CD14-positive monocyte (primary cell): Measurements from ENCODE around the gene C1RL. TPM values are rescaled to one million over a fixed set of nuclear protein-coding genes. Genes with fewer than 3 reads are reported as not detected.

ENCODE experiments used
- DNase-seq, 3 donors: peaks; one replicate each; pipeline ENCODE4 v3.0.0-alpha.2; 2011 to 2022
- H2AFZ ChIP-seq: 2 replicates; pipeline ENCODE4 v1.6.0; 2012; ENCODE audit warnings: mild to moderate bottlenecking, low read depth, low read length, inconsistent platforms; ENCODE audit not compliant: insufficient read depth, poor library complexity, severe bottlenecking
- H3K27ac ChIP-seq, 2 donors: 1 replicate in 1 of 2; 2 replicates in 1 of 2; pipeline ENCODE4 v1.5.1; 2012 to 2013; ENCODE audit warnings: low read length in 2 of 2, control low read depth in 1 of 2, inconsistent platforms in 1 of 2, low read depth in 1 of 2, mild to moderate bottlenecking in 1 of 2
- H3K27me3 ChIP-seq, 2 donors: one replicate each; pipeline versions ENCODE4 v1.6.0 to v1.6.1; 2011 to 2013; ENCODE audit warnings: low read length in 2 of 2; ENCODE audit not compliant: control insufficient read depth in 2 of 2, insufficient read depth in 2 of 2
- H3K36me3 ChIP-seq, 2 donors: replicated peaks in 1 of 2; 1 replicate in 1 of 2; 2 replicates in 1 of 2; pipeline versions ENCODE4 v1.5.1 to v1.6.1; 2012 to 2013; ENCODE audit warnings: low read length in 2 of 2, control low read depth in 1 of 2, inconsistent platforms in 1 of 2, mild to moderate bottlenecking in 1 of 2; ENCODE audit not compliant: insufficient read depth in 2 of 2, control insufficient read depth in 1 of 2
- H3K4me1 ChIP-seq, 2 donors: 1 replicate in 1 of 2; 2 replicates in 1 of 2; pipeline versions ENCODE4 v1.5.1 to v1.6.1; 2012 to 2013; ENCODE audit warnings: low read length in 2 of 2, control low read depth in 1 of 2, inconsistent platforms in 1 of 2, mild to moderate bottlenecking in 1 of 2, moderate library complexity in 1 of 2; ENCODE audit not compliant: insufficient read depth in 2 of 2, control insufficient read depth in 1 of 2
- H3K4me2 ChIP-seq: replicated peaks from 2 replicates; pipeline ENCODE3; 2012; ENCODE audit warnings: low read length, moderate library complexity, mild to moderate bottlenecking; ENCODE audit not compliant: poor library complexity, severe bottlenecking; ENCODE audit errors: extremely low read depth
- H3K4me3 ChIP-seq, 3 experiments: fragments of 200-600 bp in 1 of 3; sonication (generic) in 1 of 3; replicated peaks in 1 of 3; 1 replicate in 2 of 3; 2 replicates in 1 of 3; pipeline ENCODE4 v1.5.1; 2011 to 2013; ENCODE audit warnings: low read length in 3 of 3, mild to moderate bottlenecking in 3 of 3, control low read depth in 2 of 3, low read depth in 2 of 3, inconsistent platforms in 1 of 3, moderate library complexity in 1 of 3
- H3K79me2 ChIP-seq: 2 replicates; pipeline ENCODE4 v1.6.0; 2012; ENCODE audit warnings: mild to moderate bottlenecking, control low read depth, inconsistent platforms, low read length, moderate library complexity; ENCODE audit not compliant: insufficient read depth
- H3K9ac ChIP-seq: 2 replicates; pipeline ENCODE4 v1.6.0; 2017; ENCODE audit warnings: low read length, mild to moderate bottlenecking; ENCODE audit not compliant: insufficient read depth, poor library complexity, severe bottlenecking
- H3K9me3 ChIP-seq, 2 donors: replicated peaks in 1 of 2; 1 replicate in 1 of 2; 2 replicates in 1 of 2; pipeline versions ENCODE4 v1.5.1 to v1.6.1; 2012 to 2013; ENCODE audit warnings: low read length in 2 of 2, control low read depth in 1 of 2; ENCODE audit not compliant: control insufficient read depth in 1 of 2, insufficient read depth in 1 of 2
- H4K20me1 ChIP-seq: 2 replicates; pipeline ENCODE4 v1.6.0; 2012; ENCODE audit warnings: mild to moderate bottlenecking, low read length, control low read depth, moderate library complexity; ENCODE audit not compliant: insufficient read depth
- H3K27ac Mint-ChIP-seq, 7 donors: one replicate each; pipeline ENCODE4 v1.8.0; 2020; ENCODE audit warnings: mild to moderate bottlenecking in 7 of 7, mixed read lengths in 7 of 7, moderate library complexity in 6 of 7, inconsistent platforms in 2 of 7
- H3K27me3 Mint-ChIP-seq, 3 donors: one replicate each; pipeline ENCODE4 v1.8.0; 2021 to 2022; ENCODE audit warnings: low read depth in 3 of 3, mild to moderate bottlenecking in 3 of 3, mixed read lengths in 3 of 3, moderate library complexity in 3 of 3, inconsistent platforms in 1 of 3
- H3K36me3 Mint-ChIP-seq, 2 donors: one replicate each; pipeline ENCODE4 v1.8.0; 2020; ENCODE audit warnings: mixed read lengths in 2 of 2, inconsistent platforms in 1 of 2, mild to moderate bottlenecking in 1 of 2
- H3K4me1 Mint-ChIP-seq: one replicate; pipeline ENCODE4 v1.8.0; 2020; ENCODE audit warnings: mild to moderate bottlenecking, mixed read lengths
- H3K4me3 Mint-ChIP-seq, 2 donors: one replicate each; pipeline ENCODE4 v1.8.0; 2020; ENCODE audit warnings: mild to moderate bottlenecking in 2 of 2, mixed read lengths in 2 of 2, moderate library complexity in 1 of 2
- H3K9me3 Mint-ChIP-seq, 7 donors: one replicate each; pipeline ENCODE4 v1.8.0; 2020 to 2022; ENCODE audit warnings: mixed read lengths in 7 of 7, mild to moderate bottlenecking in 6 of 7, moderate library complexity in 6 of 7, inconsistent platforms in 2 of 7
- WGBS: methylation state at CpG from one replicate; pipeline ENCODE4 v1.1.5; 2013; ENCODE audit warnings: missing lambda C conversion rate; ENCODE audit not compliant: insufficient coverage; 5-methylcytosine and 5-hydroxymethylcytosine counted together
- intact Hi-C, 2 donors: fragments of 100-400 bp; cut with micrococcal nuclease; formaldehyde crosslinking; loops; one replicate each; pipeline versions ENCODE4 v1.15.0 to v1.15.1; 2023
- polyA plus RNA-seq, 3 donors: library from polyadenylated mRNA; depleted of rRNA in 1 of 3; unstranded in 2 of 3; stranded (reverse) in 1 of 3; fragments of 300-500 nt in 2 of 3; fragments of >200 nt in 1 of 3; fragmentation: Illumina TruSeq in 2 of 3; gene quantifications; 1 replicate in 2 of 3; 2 replicates in 1 of 3; pipeline ENCODE4 v1.2.3, GENCODE V29; 2012 to 2021
- small RNA-seq: library from RNA; depleted of rRNA; stranded (forward); fragments of <200 nt; gene quantifications from one replicate; pipeline ENCODE3, GENCODE V24; 2012; ENCODE audit warnings: low read depth; ENCODE audit not compliant: insufficient read length
- TF ChIP-seq, protein P1 (sequence below): fragments of 200-600 bp; IDR thresholded peaks from one replicate; pipeline ENCODE4 v1.8.0; 2022; ENCODE audit warnings: antibody characterized with exemption, mild to moderate bottlenecking

The C1RL gene
- polyA plus RNA-seq, 3 donors, result 4.8 to 27.9 (median 5.6) TPM

DNA sequence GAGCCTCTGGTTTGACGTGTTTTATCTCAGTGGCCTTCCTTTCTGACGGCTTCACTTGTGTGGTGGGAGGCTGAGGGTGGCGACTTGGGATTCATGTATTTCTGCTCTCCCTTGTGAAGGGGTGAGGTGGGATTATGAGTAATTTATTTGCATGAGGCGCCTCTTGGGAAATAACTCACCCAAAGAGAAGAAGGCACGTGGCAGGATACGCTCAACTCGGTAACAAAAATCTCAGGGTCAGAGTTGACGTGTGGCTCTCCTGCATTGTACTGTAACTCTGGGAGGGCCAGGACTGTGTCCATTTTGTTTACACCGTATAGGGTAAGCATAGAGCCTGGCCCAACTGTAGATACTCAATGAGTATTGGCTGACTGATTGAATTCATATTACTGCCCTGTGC lies 63.1 kb downstream of the C1RL start:
- TF ChIP-seq, protein P1, sequence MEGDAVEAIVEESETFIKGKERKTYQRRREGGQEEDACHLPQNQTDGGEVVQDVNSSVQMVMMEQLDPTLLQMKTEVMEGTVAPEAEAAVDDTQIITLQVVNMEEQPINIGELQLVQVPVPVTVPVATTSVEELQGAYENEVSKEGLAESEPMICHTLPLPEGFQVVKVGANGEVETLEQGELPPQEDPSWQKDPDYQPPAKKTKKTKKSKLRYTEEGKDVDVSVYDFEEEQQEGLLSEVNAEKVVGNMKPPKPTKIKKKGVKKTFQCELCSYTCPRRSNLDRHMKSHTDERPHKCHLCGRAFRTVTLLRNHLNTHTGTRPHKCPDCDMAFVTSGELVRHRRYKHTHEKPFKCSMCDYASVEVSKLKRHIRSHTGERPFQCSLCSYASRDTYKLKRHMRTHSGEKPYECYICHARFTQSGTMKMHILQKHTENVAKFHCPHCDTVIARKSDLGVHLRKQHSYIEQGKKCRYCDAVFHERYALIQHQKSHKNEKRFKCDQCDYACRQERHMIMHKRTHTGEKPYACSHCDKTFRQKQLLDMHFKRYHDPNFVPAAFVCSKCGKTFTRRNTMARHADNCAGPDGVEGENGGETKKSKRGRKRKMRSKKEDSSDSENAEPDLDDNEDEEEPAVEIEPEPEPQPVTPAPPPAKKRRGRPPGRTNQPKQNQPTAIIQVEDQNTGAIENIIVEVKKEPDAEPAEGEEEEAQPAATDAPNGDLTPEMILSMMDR, result no peak
- Histone ChIP-seq H2AFZ (no peak overlapping the region), H3K27ac (no peak overlapping the region), H4K20me1 (no peaks in the 10 kb centered on the region), H3K9me3 (no peaks in the 10 kb centered on the region), H3K4me3 (no peak overlapping the region), H3K4me2 (no peak overlapping the region), H3K27me3 (no peaks in the 10 kb centered on the region), H3K4me1 (peaks cover 12 to 14% of the 10 kb centered on the region in 2 donors), H3K9ac (no peak overlapping the region), H3K79me2 (no peaks in the 10 kb centered on the region), H3K36me3 (no peaks in the 10 kb centered on the region)
- Mint-ChIP-seq H3K4me1 (peaks cover 20% of the 10 kb centered on the region), H3K36me3 (no peaks in the 10 kb centered on the region), H3K27me3 (peaks cover 4 to 9% (median 6%) of the 10 kb centered on the region in 3 donors), H3K27ac (no peak overlapping the region), H3K4me3 (no peak overlapping the region), H3K9me3 (no peaks in the 10 kb centered on the region)
- DNase-seq, result no peak
- WGBS, result 91% methylated on average over 6 of the region's 9 CpGs
- intact Hi-C loops, result no loop called here

Small RNAs within 50 kb of the gene (small RNA-seq; reads per million reads assigned to genes)
- not detected for gene RNU6-485P

Other genes with a start within 250 kb of the C1RL start
- 100 to 1,000 TPM; 446 to 839 (median 764) TPM for gene TPI1, start 241.7 kb downstream of the C1RL start, polyA plus RNA-seq
- 1 to 10 TPM; 4.7 to 6.9 (median 6.6) TPM for gene SPSB2, start 235.9 kb downstream of the C1RL start, polyA plus RNA-seq
- 1 to 10 TPM; 4.9 to 6.8 (median 5.1) TPM for gene LRRC23, start 204.4 kb downstream of the C1RL start, polyA plus RNA-seq
- under 1 TPM; 0.09 to 0.43 (median 0.19) TPM for gene ENO2, start 194.6 kb downstream of the C1RL start, polyA plus RNA-seq
- 10 to 100 TPM in 1 of 3 donors, under 1 TPM in 1, not detected in 1; 0.40 to 10.6 TPM for gene ATN1, start 181.3 kb downstream of the C1RL start, polyA plus RNA-seq
- gene RNU7-1, start 165.4 kb downstream of the C1RL start, polyA plus RNA-seq, result not detected
- gene C12orf57, start 165.2 kb downstream of the C1RL start, polyA plus RNA-seq, result 10 to 100 TPM; 19.1 to 59.2 (median 24.2) TPM
- gene PTPN6, start 157.9 kb downstream of the C1RL start, polyA plus RNA-seq, result 100 to 1,000 TPM; 449 to 764 (median 562) TPM
- 100 to 1,000 TPM in 1 of 3 donors, 10 to 100 TPM in 2; 90.6 to 158 (median 91.9) TPM for gene PHB2, start 138.6 kb downstream of the C1RL start, polyA plus RNA-seq
- 10 to 100 TPM in 2 of 3 donors, 1 to 10 TPM in 1; 9.8 to 35.3 (median 33.1) TPM for gene EMG1, start 138.3 kb downstream of the C1RL start, polyA plus RNA-seq
- 10 to 100 TPM; 50.9 to 62.7 (median 54.1) TPM for gene LPCAT3, start 90.7 kb downstream of the C1RL start, polyA plus RNA-seq
- gene C1S, start 48.5 kb downstream of the C1RL start, polyA plus RNA-seq, result under 1 TPM in 1 of 3 donors, not detected in 2; 1.00 TPM
- under 1 TPM in 2 of 3 donors, not detected in 1; 0.14 to 0.88 TPM for gene C1R, start 16.8 kb downstream of the C1RL start, polyA plus RNA-seq
- not detected for gene RBP5, start 19.7 kb upstream of the C1RL start, polyA plus RNA-seq
- gene CLSTN3, start 21.2 kb upstream of the C1RL start, polyA plus RNA-seq, result 10 to 100 TPM in 1 of 3 donors, not detected in 2; 13.7 TPM
- 10 to 100 TPM in 1 of 3 donors, 1 to 10 TPM in 2; 4.3 to 11.3 (median 7.1) TPM for gene PEX5, start 80.5 kb upstream of the C1RL start, polyA plus RNA-seq
- not detected for gene ACSM4, start 194.9 kb upstream of the C1RL start, polyA plus RNA-seq